ENCODE results near the gene RUNX2. TPM values are rescaled to one million over a fixed set of nuclear protein-coding genes. Genes with fewer than 3 reads are reported as not detected.
A peak's percentile ranks its signal among the peaks of the same experiment; 100 is the strongest.

RUNX2 gene
- total and polyA plus RNA-seq, 4 donors, result 1.8 to 6.7 (median 3.2) TPM

- Histone ChIP-seq H3K27ac (ENCODE audit: low read depth in 1 of 2, low read length in 1 of 2) (no peak overlapping the region), H3K9ac (ENCODE audit: insufficient read depth in 1 of 2, low read length in 2 of 2) (no peak overlapping the region), H3K9me3 (ENCODE audit: control insufficient read depth in 4 of 4, insufficient read depth in 3 of 4, low read length in 3 of 4) (no peaks in the 10 kb centered on the region), H3K4me3 (no peak overlapping the region), H3K27me3 (ENCODE audit: control insufficient read depth in 3 of 3, insufficient read depth in 3 of 3, low read length in 2 of 3) (no peaks in the 10 kb centered on the region), H3K36me3 (ENCODE audit: control insufficient read depth in 4 of 4, insufficient read depth in 4 of 4, low read length in 4 of 4) (peaks cover 0 to 2% (median 0%) of the 10 kb centered on the region in 4 donors), H3K4me1 (ENCODE audit: control insufficient read depth in 5 of 5, insufficient read depth in 5 of 5, low read length in 5 of 5) (peaks cover 0 to 3% (median 0%) of the 10 kb centered on the region in 5 donors)
- DNase-seq, result no peak
- TF ChIP-seq CTCF (IDR thresholded peaks at IDR 0.05; ENCODE audit: control extremely low read depth, extremely low read depth), result no peak
- ATAC-seq (ENCODE audit: insufficient read depth, low FRiP score), result no peak
- WGBS, 2 donors, result 84 to 85% methylated on average over 2 of the region's 2 CpGs
Measured at GRCh38 chr6:45344900-45345299, 16.8 kb downstream of the RUNX2 start.

GRCh38 chr6:45350186-45350710, 22.1 kb downstream of the RUNX2 start:
- H3K36me3 ChIP-seq (ENCODE audit: control insufficient read depth in 4 of 4, insufficient read depth in 4 of 4, low read length in 4 of 4), result no peaks in the 10 kb centered on the region
- no peak for TF ChIP-seq CTCF (IDR thresholded peaks at IDR 0.05; ENCODE audit: control extremely low read depth, extremely low read depth)
- peak in 1 of 3 donors; percentile 60 for DNase-seq
- no peaks in the 10 kb centered on the region for H3K9me3 ChIP-seq (ENCODE audit: control insufficient read depth in 4 of 4, insufficient read depth in 3 of 4, low read length in 3 of 4)
- H3K9ac ChIP-seq (ENCODE audit: insufficient read depth in 1 of 2, low read length in 2 of 2), result no peak overlapping the region
- H3K4me1 ChIP-seq (ENCODE audit: control insufficient read depth in 5 of 5, insufficient read depth in 5 of 5, low read length in 5 of 5), result peaks cover 0 to 4% (median 0%) of the 10 kb centered on the region in 5 donors
- no peak overlapping the region for H3K4me3 ChIP-seq
- no peak for ATAC-seq (ENCODE audit: insufficient read depth, low FRiP score)
- no peaks in the 10 kb centered on the region for H3K27me3 ChIP-seq (ENCODE audit: control insufficient read depth in 3 of 3, insufficient read depth in 3 of 3, low read length in 2 of 3)
- H3K27ac ChIP-seq (ENCODE audit: low read depth in 1 of 2, low read length in 1 of 2), result no peak overlapping the region

- 97 to 100% methylated on average over 3 of the region's 3 CpGs for WGBS, 2 donors
- Histone ChIP-seq H3K4me3 (no peak overlapping the region), H3K36me3 (ENCODE audit: control insufficient read depth in 4 of 4, insufficient read depth in 4 of 4, low read length in 4 of 4) (no peaks in the 10 kb centered on the region), H3K4me1 (ENCODE audit: control insufficient read depth in 5 of 5, insufficient read depth in 5 of 5, low read length in 5 of 5) (peaks cover 0 to 4% (median 0%) of the 10 kb centered on the region in 5 donors), H3K27ac (ENCODE audit: low read depth in 1 of 2, low read length in 1 of 2) (no peak overlapping the region), H3K27me3 (ENCODE audit: control insufficient read depth in 3 of 3, insufficient read depth in 3 of 3, low read length in 2 of 3) (no peaks in the 10 kb centered on the region), H3K9me3 (ENCODE audit: control insufficient read depth in 4 of 4, insufficient read depth in 3 of 4, low read length in 3 of 4) (no peaks in the 10 kb centered on the region), H3K9ac (ENCODE audit: insufficient read depth in 1 of 2, low read length in 2 of 2) (no peak overlapping the region)
- DNase-seq (no peak), ATAC-seq (ENCODE audit: insufficient read depth, low FRiP score) (no peak)
- TF ChIP-seq CTCF (IDR thresholded peaks at IDR 0.05; ENCODE audit: control extremely low read depth, extremely low read depth), result no peak
Measured at GRCh38 chr6:45351076-45351475, 22.9 kb downstream of the RUNX2 start.

- Histone ChIP-seq H3K4me3 (no peak overlapping the region), H3K4me1 (ENCODE audit: control insufficient read depth in 5 of 5, insufficient read depth in 5 of 5, low read length in 5 of 5) (peaks cover 0 to 4% (median 0%) of the 10 kb centered on the region in 5 donors), H3K27ac (ENCODE audit: low read depth in 1 of 2, low read length in 1 of 2) (no peak overlapping the region), H3K9ac (ENCODE audit: insufficient read depth in 1 of 2, low read length in 2 of 2) (no peak overlapping the region), H3K36me3 (ENCODE audit: control insufficient read depth in 4 of 4, insufficient read depth in 4 of 4, low read length in 4 of 4) (no peaks in the 10 kb centered on the region), H3K27me3 (ENCODE audit: control insufficient read depth in 3 of 3, insufficient read depth in 3 of 3, low read length in 2 of 3) (no peaks in the 10 kb centered on the region), H3K9me3 (ENCODE audit: control insufficient read depth in 4 of 4, insufficient read depth in 3 of 4, low read length in 3 of 4) (no peaks in the 10 kb centered on the region)
- DNase-seq (no peak), ATAC-seq (ENCODE audit: insufficient read depth, low FRiP score) (no peak)
- TF ChIP-seq CTCF (IDR thresholded peaks at IDR 0.05; ENCODE audit: control extremely low read depth, extremely low read depth), result no peak
- WGBS, 2 donors, result 89 to 92% methylated on average over 1 of the region's 1 CpG
Measured at GRCh38 chr6:45351667-45352066, 23.5 kb downstream of the RUNX2 start.

Measured in lung (tissue), 12 donors.